ENCODE measurements around the gene MSRB3. TPM values are rescaled to one million over a fixed set of nuclear protein-coding genes. Genes with fewer than 3 reads are reported as not detected.
"Not testable (repeated sequence)": the region's sequence is repeated elsewhere in the genome, so short reads cannot be mapped to it uniquely, and the experiment has no call there.

The MSRB3 gene
- total RNA-seq, 1 donor from 2014 or later, result 52.5 TPM

DNA sequence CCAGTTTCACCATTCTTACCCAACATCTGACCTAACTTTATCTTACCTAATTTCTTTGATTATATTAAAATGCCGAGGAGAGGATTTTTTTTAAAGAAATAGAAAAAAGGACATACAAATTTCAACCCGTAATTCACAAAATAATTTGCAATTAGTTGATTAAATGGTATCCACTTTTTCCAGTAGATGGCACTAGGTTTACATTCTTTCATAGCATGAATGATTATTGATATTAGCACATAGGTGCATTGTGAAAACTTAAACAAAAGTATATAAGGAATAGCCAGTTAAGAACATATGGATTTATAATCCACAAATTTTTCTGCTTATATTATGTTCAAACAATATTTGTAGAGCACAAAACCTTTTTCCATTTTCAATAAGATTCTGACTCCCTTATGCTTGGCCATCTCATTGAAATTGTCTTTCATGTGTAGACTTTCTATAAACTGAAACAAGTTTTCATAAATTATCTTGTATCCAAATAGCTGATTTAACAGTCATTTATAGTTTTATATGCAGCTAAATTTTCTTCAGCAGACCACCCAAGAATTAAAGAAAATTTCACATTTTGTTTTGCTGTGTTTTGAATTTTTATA is 35.3 kb downstream of the MSRB3 start:
- H3K9me3 ChIP-seq, result no peaks in the 10 kb centered on the region
- peak in 1 of 3 experiments; percentile 32 for TF ChIP-seq CTCF (IDR thresholded peaks at IDR 0.05)
- no peak for TF ChIP-seq POLR2A (IDR thresholded peaks at IDR 0.05)
- H3K4me1 ChIP-seq, result no peaks in the 10 kb centered on the region
- intact Hi-C loops (cut with DNase I), result no loop called here
- H3K4me3 ChIP-seq, result no peak overlapping the region
- no peaks in the 10 kb centered on the region for H3K36me3 ChIP-seq
- H3K27ac ChIP-seq, result no peak overlapping the region
- DNase-seq (ENCODE audit: extremely low spot score in 2 of 2), result no peak
- H3K27me3 ChIP-seq, result no peaks in the 10 kb centered on the region

DNA sequence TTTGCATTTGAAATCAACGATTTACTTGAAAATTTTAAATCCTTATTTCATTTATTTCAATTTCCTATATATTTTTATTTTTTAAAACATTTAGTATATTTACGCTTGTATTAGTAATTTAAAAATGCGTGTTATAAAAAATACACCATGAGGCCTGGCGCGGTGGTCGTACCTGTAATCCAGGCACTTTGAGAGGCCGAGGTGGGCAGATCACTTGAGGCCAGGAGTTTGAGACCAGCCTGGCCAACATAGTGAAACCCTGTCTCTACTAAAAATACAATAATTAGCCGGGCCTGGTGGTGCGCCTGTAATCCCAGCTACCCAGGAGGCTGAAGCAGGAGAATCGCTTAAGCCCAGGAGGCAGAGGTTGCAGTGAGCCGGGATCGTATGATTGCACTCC is 36.8 kb downstream of the MSRB3 start:
- H3K27ac ChIP-seq; H3K27me3 ChIP-seq; intact Hi-C loops (cut with DNase I); H3K9me3 ChIP-seq; DNase-seq (ENCODE audit: extremely low spot score in 2 of 2); H3K4me1 ChIP-seq; H3K36me3 ChIP-seq; H3K4me3 ChIP-seq: not testable (repeated sequence)

- intact Hi-C loops (cut with DNase I), result no loop called here
- no peak for DNase-seq (ENCODE audit: extremely low spot score in 2 of 2)
Measured at GRCh38 chr12:65318186-65318685, 39.8 kb downstream of the MSRB3 start.

DNA sequence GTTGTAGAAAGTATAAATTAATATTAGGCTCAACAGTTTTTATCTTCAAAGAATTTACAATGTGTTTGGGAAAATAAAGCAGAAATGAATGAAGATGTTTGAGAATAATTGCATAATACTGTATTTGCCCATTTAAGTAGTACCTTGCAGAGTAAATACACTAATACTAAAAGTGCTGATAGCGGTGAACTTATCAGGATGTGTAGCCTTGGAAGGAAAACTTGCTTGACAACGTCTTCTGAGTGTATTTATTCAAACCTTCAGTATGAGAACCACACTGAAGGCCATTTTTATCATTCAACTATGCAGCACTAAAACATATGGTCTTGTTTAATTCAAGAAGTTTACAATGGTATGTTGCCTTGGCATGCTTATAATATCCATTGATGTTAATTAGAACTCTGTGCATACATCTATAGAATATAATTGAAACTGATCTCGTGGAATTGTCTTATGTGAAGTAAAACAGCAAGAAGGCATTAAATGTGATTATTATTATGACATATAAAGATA is 41.3 kb downstream of the MSRB3 start:
- Histone ChIP-seq H3K4me1 (no peaks in the 10 kb centered on the region), H3K27me3 (no peaks in the 10 kb centered on the region), H3K4me3 (no peak overlapping the region), H3K27ac (no peak overlapping the region), H3K9me3 (no peaks in the 10 kb centered on the region), H3K36me3 (no peaks in the 10 kb centered on the region)
- TF ChIP-seq POLR2A (IDR thresholded peaks at IDR 0.05) (no peak), CTCF (IDR thresholded peaks at IDR 0.05) (no peak), POLR2AphosphoS5 (IDR thresholded peaks at IDR 0.05; ENCODE audit: insufficient read depth in 1 of 2, low read depth in 1 of 2) (no peak)
- no peak for DNase-seq (ENCODE audit: extremely low spot score in 2 of 2)
- intact Hi-C loops (cut with DNase I), result no loop called here

More at GRCh38 chr12:65318186-65318685, 39.8 kb downstream of the MSRB3 start:
- H3K36me3 ChIP-seq, result no peaks in the 10 kb centered on the region
- H3K27me3 ChIP-seq, result no peaks in the 10 kb centered on the region
- H3K9me3 ChIP-seq, result no peaks in the 10 kb centered on the region
- no peaks in the 10 kb centered on the region for H3K4me1 ChIP-seq
- TF ChIP-seq POLR2A (IDR thresholded peaks at IDR 0.05) (no peak), CTCF (IDR thresholded peaks at IDR 0.05) (no peak), POLR2AphosphoS5 (IDR thresholded peaks at IDR 0.05; ENCODE audit: insufficient read depth in 1 of 2, low read depth in 1 of 2) (no peak)
- H3K4me3 ChIP-seq, result no peak overlapping the region
- H3K27ac ChIP-seq, result no peak overlapping the region

DNA sequence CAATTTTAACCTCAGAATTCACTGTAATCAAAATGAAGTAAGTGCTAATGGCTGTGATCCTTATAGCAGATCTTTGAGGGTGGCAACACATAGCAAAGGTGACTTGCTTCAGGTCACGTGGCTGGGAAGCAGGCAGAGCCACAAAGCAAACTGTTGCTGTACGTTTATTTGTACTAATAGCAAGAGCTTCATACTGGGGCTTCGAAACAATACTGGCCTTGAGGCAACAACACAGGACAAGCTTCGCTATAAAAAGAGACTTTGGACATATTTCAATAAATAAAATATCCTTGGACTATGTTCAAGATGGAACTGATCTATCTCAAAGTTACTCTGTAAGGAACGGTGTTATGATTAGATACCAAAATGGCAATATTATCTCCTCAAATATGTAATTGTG is 44.6 kb downstream of the MSRB3 start:
- no peak for DNase-seq (ENCODE audit: extremely low spot score in 2 of 2)
- intact Hi-C loops (cut with DNase I), result no loop called here
- no peak for TF ChIP-seq POLR2A (IDR thresholded peaks at IDR 0.05)
- no peak for TF ChIP-seq POLR2AphosphoS5 (IDR thresholded peaks at IDR 0.05; ENCODE audit: insufficient read depth in 1 of 2, low read depth in 1 of 2)
- no peak for TF ChIP-seq CTCF (IDR thresholded peaks at IDR 0.05)
- no peaks in the 10 kb centered on the region for H3K9me3 ChIP-seq
- H3K27me3 ChIP-seq, result no peaks in the 10 kb centered on the region
- H3K4me1 ChIP-seq, result no peaks in the 10 kb centered on the region
- H3K36me3 ChIP-seq, result no peaks in the 10 kb centered on the region
- H3K27ac ChIP-seq, result no peak overlapping the region
- H3K4me3 ChIP-seq, result no peak overlapping the region
